Type B pancreatic cell (in vitro differentiated cells): ENCODE measurements around the gene TBPL1. TPM values are rescaled to one million over a fixed set of nuclear protein-coding genes. Genes with fewer than 3 reads are reported as not detected.

Experiments used
- DNase-seq: peaks from one replicate; pipeline ENCODE4 v3.0.0; 2021; ENCODE audit warnings: mixed read lengths; ENCODE audit not compliant: unreplicated experiment; ENCODE audit errors: extremely low spot score
- H3K27ac Mint-ChIP-seq: 2 replicates; pipeline ENCODE4 v1.8.0; 2021; ENCODE audit warnings: mild to moderate bottlenecking, mixed read lengths
- H3K27me3 Mint-ChIP-seq: 2 replicates; pipeline ENCODE4 v1.8.0; 2021; ENCODE audit warnings: mixed read lengths
- H3K36me3 Mint-ChIP-seq: 2 replicates; pipeline ENCODE4 v1.8.0; 2021; ENCODE audit warnings: mixed read lengths
- H3K4me1 Mint-ChIP-seq: one replicate; pipeline ENCODE4 v1.8.0; 2021; ENCODE audit warnings: mixed read lengths; ENCODE audit not compliant: unreplicated experiment
- H3K4me3 Mint-ChIP-seq: 2 replicates; pipeline ENCODE4 v1.8.0; 2021; ENCODE audit warnings: mild to moderate bottlenecking, mixed read lengths
- H3K9me3 Mint-ChIP-seq: 2 replicates; pipeline ENCODE4 v1.8.0; 2021; ENCODE audit warnings: mixed read lengths
- CTCF ChIP-seq: fragments of 200-600 bp; sonication (generic); conservative IDR thresholded peaks from 2 replicates; pipeline ENCODE4 v1.5.0; 2021; ENCODE audit warnings: antibody characterized with exemption, mild to moderate bottlenecking
- total RNA-seq: library from RNA; stranded (reverse); gene quantifications from 2 replicates; pipeline ENCODE4 v1.2.1, GENCODE V29; 2021; ENCODE audit warnings: low replicate concordance

The TBPL1 gene
- total RNA-seq, 1 donor from 2014 or later: 35.5 TPM

- TF ChIP-seq CTCF: no peak
- peaks cover 10% of the 10 kb centered on the region for H3K36me3 Mint-ChIP-seq
- no peak overlapping the region for H3K4me3 Mint-ChIP-seq
- H3K4me1 Mint-ChIP-seq: peaks cover 11% of the 10 kb centered on the region
- no peaks in the 10 kb centered on the region for H3K27me3 Mint-ChIP-seq
- H3K9me3 Mint-ChIP-seq: no peaks in the 10 kb centered on the region
- H3K27ac Mint-ChIP-seq: no peak overlapping the region
- DNase-seq: no peak
These were observed 27.1 kb downstream of the TBPL1 start for GRCh38 chr6:133980168-133980567.

GRCh38 chr6:133983099-133983939 is 30.3 kb downstream of the TBPL1 start:
- no peak overlapping the region for H3K4me3 Mint-ChIP-seq
- no peak for DNase-seq
- H3K27ac Mint-ChIP-seq: no peak overlapping the region
- H3K4me1 Mint-ChIP-seq: peaks cover 7% of the 10 kb centered on the region
- no peak for TF ChIP-seq CTCF
- H3K36me3 Mint-ChIP-seq: peaks cover 12% of the 10 kb centered on the region
- no peaks in the 10 kb centered on the region for H3K27me3 Mint-ChIP-seq
- H3K9me3 Mint-ChIP-seq: no peaks in the 10 kb centered on the region

GRCh38 chr6:133985970-133986369 is 32.9 kb downstream of the TBPL1 start:
- no peak overlapping the region for H3K4me3 Mint-ChIP-seq
- H3K9me3 Mint-ChIP-seq: no peaks in the 10 kb centered on the region
- H3K36me3 Mint-ChIP-seq: peaks cover 8% of the 10 kb centered on the region
- H3K4me1 Mint-ChIP-seq: peaks cover 3% of the 10 kb centered on the region
- DNase-seq: no peak
- H3K27ac Mint-ChIP-seq: no peak overlapping the region
- TF ChIP-seq CTCF: no peak
- H3K27me3 Mint-ChIP-seq: no peaks in the 10 kb centered on the region

GRCh38 chr6:133986942-133987341 is 33.9 kb downstream of the TBPL1 start:
- TF ChIP-seq CTCF: no peak
- peaks cover 3% of the 10 kb centered on the region for H3K4me1 Mint-ChIP-seq
- no peak overlapping the region for H3K27ac Mint-ChIP-seq
- H3K9me3 Mint-ChIP-seq: no peaks in the 10 kb centered on the region
- no peak for DNase-seq
- H3K4me3 Mint-ChIP-seq: no peak overlapping the region
- H3K36me3 Mint-ChIP-seq: peaks cover 8% of the 10 kb centered on the region
- H3K27me3 Mint-ChIP-seq: no peaks in the 10 kb centered on the region

- no peak for TF ChIP-seq CTCF
- H3K9me3 Mint-ChIP-seq: no peaks in the 10 kb centered on the region
- peaks cover 5% of the 10 kb centered on the region for H3K36me3 Mint-ChIP-seq
These were observed 36.5 kb downstream of the TBPL1 start for GRCh38 chr6:133989525-133989924.

More at GRCh38 chr6:133989525-133989924, 36.5 kb downstream of the TBPL1 start:
- Mint-ChIP-seq H3K27ac (no peak overlapping the region), H3K27me3 (no peaks in the 10 kb centered on the region), H3K4me3 (no peak overlapping the region), H3K4me1 (peaks cover 3% of the 10 kb centered on the region)
- DNase-seq: no peak
